Panc1 (cell line): ENCODE results near the gene CALM3.

ENCODE experiments used
- POLR2AphosphoS5 ChIP-seq: IDR thresholded peaks from 2 replicates; pipeline ENCODE4 v1.6.1; 2012; ENCODE audit warnings: mild to moderate bottlenecking, low read depth, low read length, moderate library complexity
- TCF7L2 ChIP-seq: IDR thresholded peaks from 2 replicates; pipeline ENCODE4 v1.6.1; 2011; ENCODE audit warnings: mild to moderate bottlenecking, low read depth, low read length, inconsistent platforms
- TF ChIP-seq, protein P1 (sequence below): fragments of 450-650 bp; IDR thresholded peaks from 2 replicates; pipeline ENCODE4 v1.5.1; 2017; ENCODE audit warnings: mild to moderate bottlenecking
- TF ChIP-seq, protein P2 (sequence below), 2 experiments: IDR thresholded peaks; 2 replicates each; pipeline ENCODE4 v1.6.1; 2011 to 2012; ENCODE audit warnings: low read depth in 2 of 2, control low read depth in 1 of 2, low read length in 1 of 2, mild to moderate bottlenecking in 1 of 2, moderate library complexity in 1 of 2; ENCODE audit not compliant: insufficient read depth in 1 of 2

DNA sequence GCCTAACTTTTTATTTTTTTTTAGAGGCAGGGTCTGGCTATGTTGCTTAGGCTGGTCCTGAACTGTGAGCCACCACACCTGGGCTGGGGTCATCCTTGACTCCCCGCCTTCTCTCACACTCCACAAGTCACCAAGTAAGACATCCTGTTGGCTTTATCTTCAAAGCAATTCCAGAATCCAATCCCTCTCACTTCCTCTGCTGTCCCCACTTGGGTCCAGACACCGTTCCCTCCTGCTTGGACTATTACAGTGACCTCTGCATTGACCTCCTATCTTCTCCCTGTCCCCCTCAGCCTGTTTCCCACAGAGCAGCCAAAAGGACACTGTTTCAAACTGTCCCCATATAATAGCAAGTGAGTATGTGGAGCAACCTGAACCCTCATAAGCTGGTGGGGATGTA, 39.5 kb downstream of the CALM3 start:
- TF ChIP-seq, protein P1, sequence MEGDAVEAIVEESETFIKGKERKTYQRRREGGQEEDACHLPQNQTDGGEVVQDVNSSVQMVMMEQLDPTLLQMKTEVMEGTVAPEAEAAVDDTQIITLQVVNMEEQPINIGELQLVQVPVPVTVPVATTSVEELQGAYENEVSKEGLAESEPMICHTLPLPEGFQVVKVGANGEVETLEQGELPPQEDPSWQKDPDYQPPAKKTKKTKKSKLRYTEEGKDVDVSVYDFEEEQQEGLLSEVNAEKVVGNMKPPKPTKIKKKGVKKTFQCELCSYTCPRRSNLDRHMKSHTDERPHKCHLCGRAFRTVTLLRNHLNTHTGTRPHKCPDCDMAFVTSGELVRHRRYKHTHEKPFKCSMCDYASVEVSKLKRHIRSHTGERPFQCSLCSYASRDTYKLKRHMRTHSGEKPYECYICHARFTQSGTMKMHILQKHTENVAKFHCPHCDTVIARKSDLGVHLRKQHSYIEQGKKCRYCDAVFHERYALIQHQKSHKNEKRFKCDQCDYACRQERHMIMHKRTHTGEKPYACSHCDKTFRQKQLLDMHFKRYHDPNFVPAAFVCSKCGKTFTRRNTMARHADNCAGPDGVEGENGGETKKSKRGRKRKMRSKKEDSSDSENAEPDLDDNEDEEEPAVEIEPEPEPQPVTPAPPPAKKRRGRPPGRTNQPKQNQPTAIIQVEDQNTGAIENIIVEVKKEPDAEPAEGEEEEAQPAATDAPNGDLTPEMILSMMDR, result no peak
- no peak for TF ChIP-seq POLR2AphosphoS5
- TF ChIP-seq, protein P2, sequence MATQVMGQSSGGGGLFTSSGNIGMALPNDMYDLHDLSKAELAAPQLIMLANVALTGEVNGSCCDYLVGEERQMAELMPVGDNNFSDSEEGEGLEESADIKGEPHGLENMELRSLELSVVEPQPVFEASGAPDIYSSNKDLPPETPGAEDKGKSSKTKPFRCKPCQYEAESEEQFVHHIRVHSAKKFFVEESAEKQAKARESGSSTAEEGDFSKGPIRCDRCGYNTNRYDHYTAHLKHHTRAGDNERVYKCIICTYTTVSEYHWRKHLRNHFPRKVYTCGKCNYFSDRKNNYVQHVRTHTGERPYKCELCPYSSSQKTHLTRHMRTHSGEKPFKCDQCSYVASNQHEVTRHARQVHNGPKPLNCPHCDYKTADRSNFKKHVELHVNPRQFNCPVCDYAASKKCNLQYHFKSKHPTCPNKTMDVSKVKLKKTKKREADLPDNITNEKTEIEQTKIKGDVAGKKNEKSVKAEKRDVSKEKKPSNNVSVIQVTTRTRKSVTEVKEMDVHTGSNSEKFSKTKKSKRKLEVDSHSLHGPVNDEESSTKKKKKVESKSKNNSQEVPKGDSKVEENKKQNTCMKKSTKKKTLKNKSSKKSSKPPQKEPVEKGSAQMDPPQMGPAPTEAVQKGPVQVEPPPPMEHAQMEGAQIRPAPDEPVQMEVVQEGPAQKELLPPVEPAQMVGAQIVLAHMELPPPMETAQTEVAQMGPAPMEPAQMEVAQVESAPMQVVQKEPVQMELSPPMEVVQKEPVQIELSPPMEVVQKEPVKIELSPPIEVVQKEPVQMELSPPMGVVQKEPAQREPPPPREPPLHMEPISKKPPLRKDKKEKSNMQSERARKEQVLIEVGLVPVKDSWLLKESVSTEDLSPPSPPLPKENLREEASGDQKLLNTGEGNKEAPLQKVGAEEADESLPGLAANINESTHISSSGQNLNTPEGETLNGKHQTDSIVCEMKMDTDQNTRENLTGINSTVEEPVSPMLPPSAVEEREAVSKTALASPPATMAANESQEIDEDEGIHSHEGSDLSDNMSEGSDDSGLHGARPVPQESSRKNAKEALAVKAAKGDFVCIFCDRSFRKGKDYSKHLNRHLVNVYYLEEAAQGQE (IDR thresholded peaks at IDR 0.05; ENCODE audit: insufficient read depth in 1 of 2, low read depth in 2 of 2, low read length in 1 of 2), result no peak
- TF ChIP-seq TCF7L2, result no peak
